ENCODE data around the gene GLRX5. TPM values are rescaled to one million over a fixed set of nuclear protein-coding genes. Genes with fewer than 3 reads are reported as not detected.

GLRX5 gene
- total RNA-seq, 1 donor from 2014 or later: 85.0 TPM

DNA sequence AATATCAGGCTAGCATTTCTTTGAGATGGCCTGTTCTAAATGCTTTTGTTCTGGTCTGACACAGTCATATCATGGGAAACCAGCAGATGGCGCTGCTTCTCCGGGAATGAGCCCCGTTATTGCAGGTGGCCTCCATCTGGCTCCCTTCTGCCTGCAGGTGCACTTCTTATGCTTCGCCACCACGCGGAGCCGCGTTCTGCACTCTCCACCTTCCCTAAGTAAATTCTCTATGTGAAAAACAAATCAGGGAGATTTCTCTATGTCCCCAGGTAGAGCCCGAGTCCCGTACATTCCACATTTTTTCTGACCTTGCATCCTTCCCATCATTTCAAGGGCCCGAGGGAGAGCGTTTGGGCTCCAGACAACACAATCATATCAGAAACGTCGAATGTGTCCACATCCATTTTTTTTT lies 26.2 kb downstream of the GLRX5 start:
- H3K4me1 ChIP-seq: peaks cover 3% of the 10 kb centered on the region
- no peak overlapping the region for H3K27ac ChIP-seq (replicated peaks)
- no peaks in the 10 kb centered on the region for H3K9me3 ChIP-seq (replicated peaks)
- no peaks in the 10 kb centered on the region for H3K36me3 ChIP-seq
- no peak overlapping the region for H3K4me3 ChIP-seq
- intact Hi-C loops (cut with micrococcal nuclease): loop anchor here (5.0 kb wide), 1 partner anchor 431 kb away; no protein-coding TSS in a partner anchor
- peak; percentile 78 for DNase-seq
- TF ChIP-seq, protein P1, sequence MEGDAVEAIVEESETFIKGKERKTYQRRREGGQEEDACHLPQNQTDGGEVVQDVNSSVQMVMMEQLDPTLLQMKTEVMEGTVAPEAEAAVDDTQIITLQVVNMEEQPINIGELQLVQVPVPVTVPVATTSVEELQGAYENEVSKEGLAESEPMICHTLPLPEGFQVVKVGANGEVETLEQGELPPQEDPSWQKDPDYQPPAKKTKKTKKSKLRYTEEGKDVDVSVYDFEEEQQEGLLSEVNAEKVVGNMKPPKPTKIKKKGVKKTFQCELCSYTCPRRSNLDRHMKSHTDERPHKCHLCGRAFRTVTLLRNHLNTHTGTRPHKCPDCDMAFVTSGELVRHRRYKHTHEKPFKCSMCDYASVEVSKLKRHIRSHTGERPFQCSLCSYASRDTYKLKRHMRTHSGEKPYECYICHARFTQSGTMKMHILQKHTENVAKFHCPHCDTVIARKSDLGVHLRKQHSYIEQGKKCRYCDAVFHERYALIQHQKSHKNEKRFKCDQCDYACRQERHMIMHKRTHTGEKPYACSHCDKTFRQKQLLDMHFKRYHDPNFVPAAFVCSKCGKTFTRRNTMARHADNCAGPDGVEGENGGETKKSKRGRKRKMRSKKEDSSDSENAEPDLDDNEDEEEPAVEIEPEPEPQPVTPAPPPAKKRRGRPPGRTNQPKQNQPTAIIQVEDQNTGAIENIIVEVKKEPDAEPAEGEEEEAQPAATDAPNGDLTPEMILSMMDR (IDR thresholded peaks at IDR 0.05; ENCODE audit: borderline replicate concordance): peak; percentile 94
- peaks cover 13% of the 10 kb centered on the region for H3K27me3 ChIP-seq (ENCODE audit: low read depth)

DNA sequence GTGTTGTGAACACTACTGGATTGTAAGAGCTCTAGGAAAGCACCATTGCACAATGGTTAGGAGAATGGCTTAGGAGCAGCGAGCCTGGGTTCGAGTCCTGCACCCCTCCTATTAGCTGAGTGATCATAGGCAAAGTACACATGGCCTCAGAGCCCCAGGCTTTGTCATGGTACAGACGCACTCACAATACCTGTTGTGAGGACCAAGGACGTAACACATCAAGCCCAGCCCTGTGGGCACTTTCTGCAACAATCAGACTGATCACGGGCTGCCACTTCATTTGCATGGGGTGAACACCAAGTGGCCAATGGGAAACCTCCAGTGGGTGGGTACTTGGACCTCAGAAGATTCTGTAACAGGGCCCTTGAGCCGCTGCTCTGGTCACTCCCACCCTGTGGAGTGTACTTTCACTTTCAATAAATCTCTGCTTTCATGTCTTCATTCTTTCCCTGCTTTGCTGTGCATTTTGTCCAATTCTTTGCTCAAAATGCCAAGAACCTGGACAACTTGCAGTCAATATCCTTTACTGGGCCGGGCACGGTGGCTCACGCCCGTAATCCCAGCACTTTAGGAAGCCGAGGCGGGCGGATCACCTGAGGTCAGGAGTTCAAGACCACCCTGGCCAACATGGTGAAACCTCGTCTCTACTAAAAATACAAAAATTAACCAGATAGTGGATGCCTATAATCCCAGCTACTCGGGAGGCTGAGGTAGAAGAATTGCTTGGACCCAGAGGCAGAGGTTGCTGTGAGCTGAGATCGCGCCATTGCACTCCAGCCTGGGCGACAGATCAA lies 28.2 kb downstream of the GLRX5 start:
- DNase-seq: no peak
- H3K27me3 ChIP-seq (ENCODE audit: low read depth): peaks cover 13% of the 10 kb centered on the region
- no peaks in the 10 kb centered on the region for H3K36me3 ChIP-seq
- no peaks in the 10 kb centered on the region for H3K9me3 ChIP-seq (replicated peaks)
- no peak overlapping the region for H3K27ac ChIP-seq (replicated peaks)
- intact Hi-C loops (cut with micrococcal nuclease): loop anchor here (5.0 kb wide), 1 partner anchor 429 kb away; no protein-coding TSS in a partner anchor
- TF ChIP-seq, protein P1 (IDR thresholded peaks at IDR 0.05; ENCODE audit: borderline replicate concordance): no peak
- H3K4me1 ChIP-seq: peaks cover 3% of the 10 kb centered on the region
- H3K4me3 ChIP-seq: no peak overlapping the region

DNA sequence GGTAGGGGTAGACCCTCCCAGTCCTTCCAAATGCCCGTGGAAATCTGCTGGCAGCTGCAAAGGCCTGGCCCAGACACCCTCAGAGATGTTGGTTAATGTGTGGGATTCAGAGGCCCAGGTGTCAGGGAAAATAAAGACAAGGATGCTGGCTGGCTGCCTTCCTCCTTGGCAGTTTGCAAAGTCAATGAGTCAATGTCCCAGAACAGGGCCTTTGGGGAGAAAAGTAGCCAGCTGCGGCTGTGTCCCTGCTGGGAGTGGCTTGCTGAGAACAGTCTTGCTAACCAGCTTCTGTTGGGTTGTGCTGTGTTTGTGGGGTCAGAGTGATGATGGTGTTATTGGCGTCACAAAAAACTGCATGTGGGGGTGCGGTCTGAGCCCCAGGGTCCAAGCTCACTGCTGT lies 29.2 kb downstream of the GLRX5 start:
- peak; percentile 53 for DNase-seq

GRCh38 chr14:95569440-95569839 lies 34.6 kb downstream of the GLRX5 start:
- intact Hi-C loops (cut with micrococcal nuclease): no loop called here

More for the DNA sequence above, 29.2 kb downstream of the GLRX5 start:
- Histone ChIP-seq H3K27ac (replicated peaks) (no peak overlapping the region), H3K27me3 (ENCODE audit: low read depth) (peaks cover 13% of the 10 kb centered on the region), H3K4me1 (peaks cover 3% of the 10 kb centered on the region), H3K9me3 (replicated peaks) (no peaks in the 10 kb centered on the region), H3K4me3 (no peak overlapping the region), H3K36me3 (no peaks in the 10 kb centered on the region)
- intact Hi-C loops (cut with micrococcal nuclease): loop anchor here (5.0 kb wide), 1 partner anchor 428 kb away; no protein-coding TSS in a partner anchor
- TF ChIP-seq, protein P1 (IDR thresholded peaks at IDR 0.05; ENCODE audit: borderline replicate concordance): no peak

DNA sequence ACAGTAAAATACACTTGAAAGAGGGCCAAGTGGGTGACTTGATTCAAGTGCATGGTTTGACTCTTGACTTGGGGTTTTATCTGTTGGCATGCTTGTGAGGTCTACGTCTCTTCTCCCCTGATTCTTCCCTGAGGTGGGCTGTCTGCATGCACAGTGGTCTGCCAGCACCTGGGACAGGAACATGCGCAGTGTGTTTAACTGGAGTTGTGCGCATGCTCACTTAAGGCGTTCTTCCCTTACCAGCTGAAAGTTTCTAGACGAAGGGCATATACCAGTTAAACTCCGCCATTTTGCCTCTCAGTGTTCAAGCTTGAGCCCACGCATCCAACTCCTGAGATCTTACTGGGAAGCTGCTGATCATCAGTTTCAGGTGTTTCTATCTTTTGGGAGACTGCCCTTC lies 38.5 kb downstream of the GLRX5 start:
- Histone ChIP-seq H3K27ac (replicated peaks) (no peak overlapping the region), H3K36me3 (no peaks in the 10 kb centered on the region), H3K9me3 (replicated peaks) (no peaks in the 10 kb centered on the region), H3K4me3 (no peak overlapping the region), H3K27me3 (ENCODE audit: low read depth) (peaks cover 24% of the 10 kb centered on the region), H3K4me1 (no peaks in the 10 kb centered on the region)
- TF ChIP-seq, protein P1 (IDR thresholded peaks at IDR 0.05; ENCODE audit: borderline replicate concordance): no peak
- no peak for DNase-seq
- intact Hi-C loops (cut with micrococcal nuclease): no loop called here

More at GRCh38 chr14:95569440-95569839, 34.6 kb downstream of the GLRX5 start:
- Histone ChIP-seq H3K4me3 (no peak overlapping the region), H3K27ac (replicated peaks) (no peak overlapping the region), H3K4me1 (no peaks in the 10 kb centered on the region), H3K9me3 (replicated peaks) (no peaks in the 10 kb centered on the region), H3K27me3 (ENCODE audit: low read depth) (peaks cover 22% of the 10 kb centered on the region), H3K36me3 (no peaks in the 10 kb centered on the region)
- DNase-seq: no peak
- TF ChIP-seq, protein P1 (IDR thresholded peaks at IDR 0.05; ENCODE audit: borderline replicate concordance): no peak

Data from left ventricle myocardium inferior (tissue), 1 donor.